Measurements from ENCODE around the gene SSH2.
"Not testable (repeated sequence)": the region's sequence is repeated elsewhere in the genome, so short reads cannot be mapped to it uniquely, and the experiment has no call there.

The SSH2 gene

DNA sequence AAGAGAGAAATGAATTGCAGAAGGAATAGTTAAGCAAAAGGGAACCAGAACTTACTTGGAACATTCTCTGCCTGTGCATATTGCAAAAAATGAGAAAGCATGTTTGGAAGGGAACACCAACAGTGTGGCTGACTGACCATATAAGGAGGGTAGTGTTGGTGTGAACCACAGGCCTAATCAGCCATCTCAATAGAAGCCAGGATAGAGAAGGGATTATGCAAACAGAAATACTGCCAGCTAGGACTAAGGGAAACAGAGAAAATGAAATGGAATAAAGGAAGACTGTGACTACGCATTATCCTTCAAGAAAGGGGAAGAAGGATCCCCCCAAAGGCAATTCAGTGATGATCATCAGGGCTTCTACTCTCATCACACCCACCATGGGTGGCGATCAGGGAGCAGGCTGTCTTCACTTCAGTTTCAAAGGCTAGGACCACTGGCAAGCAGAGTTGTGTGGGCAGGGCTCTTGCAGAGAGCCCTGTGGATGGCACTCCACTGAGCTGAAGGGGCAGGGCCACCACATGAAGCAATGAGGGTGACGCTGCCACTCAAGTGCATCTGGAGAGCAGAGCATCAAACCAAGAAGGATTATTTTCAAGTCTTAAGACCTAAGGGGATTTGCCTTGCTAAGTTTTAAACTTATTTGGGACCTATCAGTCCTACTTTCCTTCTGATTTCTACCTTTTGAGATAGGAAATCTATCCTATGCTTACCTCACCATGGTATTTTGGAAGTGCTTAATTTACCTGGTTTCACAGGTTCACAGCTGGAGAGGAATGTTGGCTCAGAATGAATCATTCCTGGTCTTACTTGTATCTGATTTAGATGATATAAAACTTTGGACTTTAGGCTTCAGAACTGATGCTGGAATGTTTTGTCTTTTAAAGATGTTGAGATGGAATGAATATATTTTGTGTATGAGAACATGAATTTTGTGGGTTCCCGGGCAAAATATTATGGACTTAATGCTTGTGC lies 140.5 kb downstream of the SSH2 start:
- H3K4me2 ChIP-seq (ENCODE audit: low read depth, low read length) = no peak overlapping the region
- H3K79me2 ChIP-seq (ENCODE audit: low read length) = no peaks in the 10 kb centered on the region
- no peak overlapping the region for H3K27ac ChIP-seq (ENCODE audit: low read length)
- no peaks in the 10 kb centered on the region for H3K9me2 ChIP-seq (replicated peaks; ENCODE audit: insufficient read depth, low read length)
- no peaks in the 10 kb centered on the region for H3K27me3 ChIP-seq (replicated peaks; ENCODE audit: insufficient read depth, low read length)
- no peaks in the 10 kb centered on the region for H4K20me1 ChIP-seq (ENCODE audit: insufficient read depth, low read length)
- H2AFZ ChIP-seq (ENCODE audit: low read length) = no peak overlapping the region
- H3K4me1 ChIP-seq (ENCODE audit: low read length) = no peaks in the 10 kb centered on the region
- TF ChIP-seq EZH2phosphoT487 (IDR thresholded peaks at IDR 0.05; ENCODE audit: low read length) = no peak
- TF ChIP-seq CTCF (IDR thresholded peaks at IDR 0.05; ENCODE audit: low read length) = no peak
- TF ChIP-seq EZH2 (optimal IDR thresholded peaks at IDR 0.05; ENCODE audit: low read depth, low read length) = no peak
- no peak overlapping the region for H3K9ac ChIP-seq (ENCODE audit: low read length)
- H3K9me3 ChIP-seq (replicated peaks; ENCODE audit: insufficient read depth, low read length) = no peaks in the 10 kb centered on the region
- no peaks in the 10 kb centered on the region for H3F3A ChIP-seq (ENCODE audit: insufficient read depth, low read length)
- no peaks in the 10 kb centered on the region for H3K36me3 ChIP-seq (replicated peaks; ENCODE audit: insufficient read depth, low read length)
- no peak overlapping the region for H3K4me3 ChIP-seq (ENCODE audit: low read length)
- DNase-seq = no peak

- Histone ChIP-seq H3K9me3 (replicated peaks; ENCODE audit: insufficient read depth, low read length) (no peaks in the 10 kb centered on the region), H3K9me2 (replicated peaks; ENCODE audit: insufficient read depth, low read length) (no peaks in the 10 kb centered on the region), H4K20me1 (ENCODE audit: insufficient read depth, low read length) (no peaks in the 10 kb centered on the region), H3K27me3 (replicated peaks; ENCODE audit: insufficient read depth, low read length) (no peaks in the 10 kb centered on the region), H3K27ac (ENCODE audit: low read length) (no peak overlapping the region), H3K79me2 (ENCODE audit: low read length) (no peaks in the 10 kb centered on the region), H2AFZ (ENCODE audit: low read length) (no peak overlapping the region), H3K4me3 (ENCODE audit: low read length) (no peak overlapping the region), H3K9ac (ENCODE audit: low read length) (no peak overlapping the region), H3K4me2 (ENCODE audit: low read depth, low read length) (no peak overlapping the region), H3K36me3 (replicated peaks; ENCODE audit: insufficient read depth, low read length) (no peaks in the 10 kb centered on the region), H3F3A (ENCODE audit: insufficient read depth, low read length) (no peaks in the 10 kb centered on the region), H3K4me1 (ENCODE audit: low read length) (no peaks in the 10 kb centered on the region)
- DNase-seq = no peak
- TF ChIP-seq EZH2phosphoT487 (IDR thresholded peaks at IDR 0.05; ENCODE audit: low read length) (no peak), CTCF (IDR thresholded peaks at IDR 0.05; ENCODE audit: low read length) (no peak), EZH2 (optimal IDR thresholded peaks at IDR 0.05; ENCODE audit: low read depth, low read length) (no peak)
Measured at GRCh38 chr17:29787995-29788394, 142.0 kb downstream of the SSH2 start.

GRCh38 chr17:29782917-29783316 lies 147.1 kb downstream of the SSH2 start:
- no peaks in the 10 kb centered on the region for H3K36me3 ChIP-seq (replicated peaks; ENCODE audit: insufficient read depth, low read length)
- H3K9me3 ChIP-seq (replicated peaks; ENCODE audit: insufficient read depth, low read length) = no peaks in the 10 kb centered on the region
- no peak for DNase-seq
- no peaks in the 10 kb centered on the region for H3K4me1 ChIP-seq (ENCODE audit: low read length)
- H3K27ac ChIP-seq (ENCODE audit: low read length) = no peak overlapping the region
- H3K4me3 ChIP-seq (ENCODE audit: low read length) = no peak overlapping the region
- no peak overlapping the region for H3K9ac ChIP-seq (ENCODE audit: low read length)
- H3K9me2 ChIP-seq (replicated peaks; ENCODE audit: insufficient read depth, low read length) = no peaks in the 10 kb centered on the region
- no peaks in the 10 kb centered on the region for H3K79me2 ChIP-seq (ENCODE audit: low read length)
- TF ChIP-seq CTCF (IDR thresholded peaks at IDR 0.05; ENCODE audit: low read length) (no peak), EZH2 (optimal IDR thresholded peaks at IDR 0.05; ENCODE audit: low read depth, low read length) (no peak), EZH2phosphoT487 (IDR thresholded peaks at IDR 0.05; ENCODE audit: low read length) (no peak)
- no peak overlapping the region for H3K4me2 ChIP-seq (ENCODE audit: low read depth, low read length)
- H2AFZ ChIP-seq (ENCODE audit: low read length) = no peak overlapping the region
- no peaks in the 10 kb centered on the region for H3F3A ChIP-seq (ENCODE audit: insufficient read depth, low read length)
- no peaks in the 10 kb centered on the region for H3K27me3 ChIP-seq (replicated peaks; ENCODE audit: insufficient read depth, low read length)
- H4K20me1 ChIP-seq (ENCODE audit: insufficient read depth, low read length) = no peaks in the 10 kb centered on the region

DNA sequence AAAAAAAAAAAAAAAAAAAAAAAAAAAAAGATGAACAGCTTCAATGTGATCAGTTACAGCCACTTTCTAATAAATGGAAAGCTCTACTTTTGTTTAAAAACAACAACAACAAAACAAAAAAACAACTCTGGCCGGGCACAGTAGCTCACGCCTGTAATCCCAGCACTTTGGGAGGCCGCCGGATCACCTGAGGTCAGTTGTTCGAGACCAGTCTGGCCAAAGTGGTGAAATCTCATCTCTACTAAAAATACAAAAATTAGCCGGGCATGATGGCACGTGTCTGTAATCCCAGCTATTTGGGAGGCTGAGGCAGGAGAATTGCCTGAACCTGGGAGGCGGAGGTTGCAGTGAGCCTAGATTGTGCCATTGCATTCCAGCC lies 150.2 kb downstream of the SSH2 start:
- H4K20me1 ChIP-seq (ENCODE audit: insufficient read depth, low read length); H2AFZ ChIP-seq (ENCODE audit: low read length); H3F3A ChIP-seq (ENCODE audit: insufficient read depth, low read length); H3K4me1 ChIP-seq (ENCODE audit: low read length); H3K27ac ChIP-seq (ENCODE audit: low read length); H3K36me3 ChIP-seq (replicated peaks; ENCODE audit: insufficient read depth, low read length); H3K79me2 ChIP-seq (ENCODE audit: low read length); H3K9me3 ChIP-seq (replicated peaks; ENCODE audit: insufficient read depth, low read length); H3K9me2 ChIP-seq (replicated peaks; ENCODE audit: insufficient read depth, low read length); H3K4me3 ChIP-seq (ENCODE audit: low read length); DNase-seq; H3K4me2 ChIP-seq (ENCODE audit: low read depth, low read length); H3K9ac ChIP-seq (ENCODE audit: low read length); H3K27me3 ChIP-seq (replicated peaks; ENCODE audit: insufficient read depth, low read length): not testable (repeated sequence)
